ENCODE measurements around the gene EMP1.

EMP1 gene

GRCh38 chr12:13194401-13195110 is 2.0 kb upstream of the EMP1 start:
- peak; percentile 63 for ATAC-seq
- TF ChIP-seq ESRRG (CRISPR knock-in tag; IDR thresholded peaks at IDR 0.05) = no peak
- TF ChIP-seq RARB (CRISPR knock-in tag; IDR thresholded peaks at IDR 0.05) = no peak
- no peak for TF ChIP-seq BACH2 (CRISPR knock-in tag; IDR thresholded peaks at IDR 0.05; ENCODE audit: borderline replicate concordance)
- no peak for TF ChIP-seq SNAI2 (CRISPR knock-in tag; IDR thresholded peaks at IDR 0.05)

GRCh38 chr12:13195250-13195649 is 1.3 kb upstream of the EMP1 start:
- no peak for ATAC-seq
- no peak for TF ChIP-seq TOX (CRISPR knock-in tag; IDR thresholded peaks at IDR 0.05; ENCODE audit: borderline replicate concordance)
- TF ChIP-seq CSRNP3 (CRISPR knock-in tag; IDR thresholded peaks at IDR 0.05) = no peak
- TF ChIP-seq POU6F1 (CRISPR knock-in tag; IDR thresholded peaks at IDR 0.05; ENCODE audit: borderline replicate concordance, low read depth) = no peak
- no peak for TF ChIP-seq ZNF8 (CRISPR knock-in tag; IDR thresholded peaks at IDR 0.05)
- TF ChIP-seq ARNTL (CRISPR knock-in tag; IDR thresholded peaks at IDR 0.05; ENCODE audit: borderline replicate concordance, low read depth) = no peak
- TF ChIP-seq CSDC2 (CRISPR knock-in tag; IDR thresholded peaks at IDR 0.05) = no peak
- TF ChIP-seq CREB5 (CRISPR knock-in tag; IDR thresholded peaks at IDR 0.05; ENCODE audit: low read depth) = no peak
- TF ChIP-seq PPARA (CRISPR knock-in tag; IDR thresholded peaks at IDR 0.05; ENCODE audit: borderline replicate concordance) = no peak
- TF ChIP-seq ZC3H10 (CRISPR knock-in tag; IDR thresholded peaks at IDR 0.05) = no peak
- no peak for TF ChIP-seq BACH2 (CRISPR knock-in tag; IDR thresholded peaks at IDR 0.05; ENCODE audit: borderline replicate concordance)
- TF ChIP-seq OSR1 (CRISPR knock-in tag; IDR thresholded peaks at IDR 0.05) = no peak
- no peak for TF ChIP-seq SNAI2 (CRISPR knock-in tag; IDR thresholded peaks at IDR 0.05)
- no peak for TF ChIP-seq RARB (CRISPR knock-in tag; IDR thresholded peaks at IDR 0.05)
- no peak for TF ChIP-seq TCF4 (CRISPR knock-in tag; IDR thresholded peaks at IDR 0.05; ENCODE audit: borderline replicate concordance)
- no peak for TF ChIP-seq ZFP30 (CRISPR knock-in tag; IDR thresholded peaks at IDR 0.05)
- TF ChIP-seq, protein P1, sequence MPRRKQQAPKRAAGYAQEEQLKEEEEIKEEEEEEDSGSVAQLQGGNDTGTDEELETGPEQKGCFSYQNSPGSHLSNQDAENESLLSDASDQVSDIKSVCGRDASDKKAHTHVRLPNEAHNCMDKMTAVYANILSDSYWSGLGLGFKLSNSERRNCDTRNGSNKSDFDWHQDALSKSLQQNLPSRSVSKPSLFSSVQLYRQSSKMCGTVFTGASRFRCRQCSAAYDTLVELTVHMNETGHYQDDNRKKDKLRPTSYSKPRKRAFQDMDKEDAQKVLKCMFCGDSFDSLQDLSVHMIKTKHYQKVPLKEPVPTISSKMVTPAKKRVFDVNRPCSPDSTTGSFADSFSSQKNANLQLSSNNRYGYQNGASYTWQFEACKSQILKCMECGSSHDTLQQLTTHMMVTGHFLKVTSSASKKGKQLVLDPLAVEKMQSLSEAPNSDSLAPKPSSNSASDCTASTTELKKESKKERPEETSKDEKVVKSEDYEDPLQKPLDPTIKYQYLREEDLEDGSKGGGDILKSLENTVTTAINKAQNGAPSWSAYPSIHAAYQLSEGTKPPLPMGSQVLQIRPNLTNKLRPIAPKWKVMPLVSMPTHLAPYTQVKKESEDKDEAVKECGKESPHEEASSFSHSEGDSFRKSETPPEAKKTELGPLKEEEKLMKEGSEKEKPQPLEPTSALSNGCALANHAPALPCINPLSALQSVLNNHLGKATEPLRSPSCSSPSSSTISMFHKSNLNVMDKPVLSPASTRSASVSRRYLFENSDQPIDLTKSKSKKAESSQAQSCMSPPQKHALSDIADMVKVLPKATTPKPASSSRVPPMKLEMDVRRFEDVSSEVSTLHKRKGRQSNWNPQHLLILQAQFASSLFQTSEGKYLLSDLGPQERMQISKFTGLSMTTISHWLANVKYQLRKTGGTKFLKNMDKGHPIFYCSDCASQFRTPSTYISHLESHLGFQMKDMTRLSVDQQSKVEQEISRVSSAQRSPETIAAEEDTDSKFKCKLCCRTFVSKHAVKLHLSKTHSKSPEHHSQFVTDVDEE (CRISPR knock-in tag; IDR thresholded peaks at IDR 0.05) = no peak
- TF ChIP-seq, protein P2, sequence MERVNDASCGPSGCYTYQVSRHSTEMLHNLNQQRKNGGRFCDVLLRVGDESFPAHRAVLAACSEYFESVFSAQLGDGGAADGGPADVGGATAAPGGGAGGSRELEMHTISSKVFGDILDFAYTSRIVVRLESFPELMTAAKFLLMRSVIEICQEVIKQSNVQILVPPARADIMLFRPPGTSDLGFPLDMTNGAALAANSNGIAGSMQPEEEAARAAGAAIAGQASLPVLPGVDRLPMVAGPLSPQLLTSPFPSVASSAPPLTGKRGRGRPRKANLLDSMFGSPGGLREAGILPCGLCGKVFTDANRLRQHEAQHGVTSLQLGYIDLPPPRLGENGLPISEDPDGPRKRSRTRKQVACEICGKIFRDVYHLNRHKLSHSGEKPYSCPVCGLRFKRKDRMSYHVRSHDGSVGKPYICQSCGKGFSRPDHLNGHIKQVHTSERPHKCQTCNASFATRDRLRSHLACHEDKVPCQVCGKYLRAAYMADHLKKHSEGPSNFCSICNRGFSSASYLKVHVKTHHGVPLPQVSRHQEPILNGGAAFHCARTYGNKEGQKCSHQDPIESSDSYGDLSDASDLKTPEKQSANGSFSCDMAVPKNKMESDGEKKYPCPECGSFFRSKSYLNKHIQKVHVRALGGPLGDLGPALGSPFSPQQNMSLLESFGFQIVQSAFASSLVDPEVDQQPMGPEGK (CRISPR knock-in tag; IDR thresholded peaks at IDR 0.05; ENCODE audit: borderline replicate concordance) = no peak

- ATAC-seq = peak; percentile 34
- TF ChIP-seq, protein P1 (CRISPR knock-in tag; IDR thresholded peaks at IDR 0.05) = no peak
- no peak for TF ChIP-seq CSRNP3 (CRISPR knock-in tag; IDR thresholded peaks at IDR 0.05)
- no peak for TF ChIP-seq GLIS3 (CRISPR knock-in tag; IDR thresholded peaks at IDR 0.05)
- TF ChIP-seq SNAI2 (CRISPR knock-in tag; IDR thresholded peaks at IDR 0.05) = no peak
- TF ChIP-seq ZNF70 (CRISPR knock-in tag; IDR thresholded peaks at IDR 0.05) = no peak
- no peak for TF ChIP-seq ZC3H10 (CRISPR knock-in tag; IDR thresholded peaks at IDR 0.05)
- TF ChIP-seq TCF4 (CRISPR knock-in tag; IDR thresholded peaks at IDR 0.05; ENCODE audit: borderline replicate concordance) = no peak
- TF ChIP-seq, protein P2 (CRISPR knock-in tag; IDR thresholded peaks at IDR 0.05; ENCODE audit: borderline replicate concordance) = no peak
- TF ChIP-seq ESRRG (CRISPR knock-in tag; IDR thresholded peaks at IDR 0.05) = no peak
- no peak for TF ChIP-seq OSR1 (CRISPR knock-in tag; IDR thresholded peaks at IDR 0.05)
- TF ChIP-seq ZNF8 (CRISPR knock-in tag; IDR thresholded peaks at IDR 0.05) = no peak
- TF ChIP-seq ZFP30 (CRISPR knock-in tag; IDR thresholded peaks at IDR 0.05) = no peak
- TF ChIP-seq RARB (CRISPR knock-in tag; IDR thresholded peaks at IDR 0.05) = no peak
- TF ChIP-seq ARNTL (CRISPR knock-in tag; IDR thresholded peaks at IDR 0.05; ENCODE audit: borderline replicate concordance, low read depth) = no peak
Observed at GRCh38 chr12:13195785-13196129, 769 bp upstream of the EMP1 start.

Data from SK-N-SH treated with all-trans-retinoic acid at 6 μM for 48 hours (cell line).